SK-MEL-5 (cell line): ENCODE data around the gene NCS1. TPM values are rescaled to one million over a fixed set of nuclear protein-coding genes. Genes with fewer than 3 reads are reported as not detected.

ENCODE experiments used
- DNase-seq: peaks from one replicate; pipeline ENCODE4 v3.0.0-alpha.2; 2016; ENCODE audit warnings: low read depth, low spot score
- in situ Hi-C: cut with HindIII; loops from 2 replicates; pipeline ENCODE4 v1.10.0; 2016; ENCODE audit warnings: low sequenced_read_pairs, high pct_unique_total_duplicates, low pct_unique_long_range_greater_than_20kb
- total RNA-seq: library from RNA; depleted of rRNA; stranded (reverse); fragments of >200 nt; shearing (Covaris generic); gene quantifications from 2 replicates; pipeline ENCODE4 v1.2.3, GENCODE V29; 2014; rRNA removed

The NCS1 gene
- total RNA-seq, 1 experiment from 2014 or later, result 90.7 TPM

- no peak for DNase-seq
- in situ Hi-C loops, result no loop called here
These were observed 111.5 kb downstream of the NCS1 start for GRCh38 chr9:130283539-130284248.

DNA sequence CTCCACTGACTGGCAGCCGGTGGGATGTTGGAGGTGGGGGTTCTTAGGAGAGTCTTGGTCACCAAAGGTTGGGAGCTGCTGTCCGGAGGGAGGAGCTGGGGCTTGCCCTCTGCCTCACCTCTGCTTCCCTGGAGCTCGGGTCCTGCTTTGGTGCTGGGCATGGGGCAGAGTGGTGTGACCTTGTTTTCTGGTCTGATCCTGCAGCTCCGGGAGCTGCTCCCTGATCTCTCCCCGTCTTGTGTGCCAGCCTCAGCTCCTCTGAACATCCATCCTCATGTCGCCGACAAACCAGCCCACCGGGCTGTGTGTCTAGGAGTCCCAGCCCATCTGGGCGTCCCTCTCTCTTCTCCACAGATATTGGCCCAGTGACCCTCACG, 112.0 kb downstream of the NCS1 start:
- in situ Hi-C loops, result no loop called here
- no peak for DNase-seq

- DNase-seq, result no peak
- in situ Hi-C loops, result no loop called here
These were observed 112.5 kb downstream of the NCS1 start for GRCh38 chr9:130284690-130285089.

- in situ Hi-C loops, result no loop called here
These were observed 113.1 kb downstream of the NCS1 start for GRCh38 chr9:130285271-130285670.

GRCh38 chr9:130286072-130286770, 114.0 kb downstream of the NCS1 start:
- DNase-seq, result no peak
- in situ Hi-C loops, result no loop called here

More at GRCh38 chr9:130285271-130285670, 113.1 kb downstream of the NCS1 start:
- DNase-seq, result no peak

Other genes with a start within 250 kb of the NCS1 start
- gene FNBP1, start 129.2 kb upstream of the NCS1 start, total RNA-seq, result 18.6 and 23.4 TPM in 2 replicates
- 26.1 and 31.3 TPM in 2 replicates for gene GPR107, start 118.5 kb upstream of the NCS1 start, total RNA-seq
- 0.03 TPM in 1 of 2 replicates, not detected in the other for gene HMCN2, start 93.4 kb downstream of the NCS1 start, total RNA-seq